NB4 (cell line): Measurements from ENCODE around the gene MACROD2.

Experiments used
- DNase-seq: peaks from one replicate; pipeline ENCODE4 v3.0.0; 2010; ENCODE audit warnings: low read depth
- H3K4me3 ChIP-seq: one replicate; pipeline ENCODE4 v1.5.1; 2011; ENCODE audit warnings: mild to moderate bottlenecking, low read depth, low read length, moderate library complexity
- CTCF ChIP-seq: IDR thresholded peaks from one replicate; pipeline ENCODE4 v1.5.1; 2012; ENCODE audit warnings: low read depth, low read length
- MAX ChIP-seq: IDR thresholded peaks from 2 replicates; pipeline ENCODE4 v1.6.1; 2011; ENCODE audit warnings: low read depth, low read length
- MYC ChIP-seq: IDR thresholded peaks from 2 replicates; pipeline ENCODE4 v1.6.1; 2011; ENCODE audit warnings: low read depth, low read length
- POLR2A ChIP-seq: IDR thresholded peaks from 2 replicates; pipeline ENCODE4 v1.6.1; 2011; ENCODE audit warnings: mild to moderate bottlenecking; ENCODE audit not compliant: insufficient read length; ENCODE audit errors: extremely low read depth

Gene MACROD2

GRCh38 chr20:15831201-15831600 lies 1835.9 kb downstream of the MACROD2 start:
- no peak for DNase-seq
- no peak for TF ChIP-seq MAX
- no peak for TF ChIP-seq POLR2A
- TF ChIP-seq MYC, result no peak
- TF ChIP-seq CTCF, result no peak
- H3K4me3 ChIP-seq, result no peak overlapping the region

GRCh38 chr20:15832512-15832911 lies 1837.2 kb downstream of the MACROD2 start:
- TF ChIP-seq MAX (no peak), MYC (no peak), CTCF (no peak), POLR2A (no peak)
- no peak for DNase-seq
- H3K4me3 ChIP-seq, result no peak overlapping the region

- TF ChIP-seq MAX (no peak), MYC (no peak), POLR2A (no peak)
- no peak for DNase-seq
- H3K4me3 ChIP-seq, result no peak overlapping the region
These were observed 1839.5 kb downstream of the MACROD2 start for GRCh38 chr20:15834857-15835256.

- DNase-seq, result no peak
- no peak for TF ChIP-seq MAX
- no peak for TF ChIP-seq POLR2A
- TF ChIP-seq MYC, result no peak
- no peak for TF ChIP-seq CTCF
- no peak overlapping the region for H3K4me3 ChIP-seq
These were observed 1840.5 kb downstream of the MACROD2 start for GRCh38 chr20:15835811-15836210.

- DNase-seq, result no peak
- no peak overlapping the region for H3K4me3 ChIP-seq
- TF ChIP-seq POLR2A (no peak), MAX (no peak), CTCF (no peak), MYC (no peak)
These were observed 1841.3 kb downstream of the MACROD2 start for GRCh38 chr20:15836634-15837033.

GRCh38 chr20:15837563-15837962 lies 1842.2 kb downstream of the MACROD2 start:
- TF ChIP-seq MYC (no peak), POLR2A (no peak), CTCF (no peak), MAX (no peak)
- DNase-seq, result no peak
- no peak overlapping the region for H3K4me3 ChIP-seq
